K562 (cell line): ENCODE measurements around the gene ACADVL. TPM values are rescaled to one million over a fixed set of nuclear protein-coding genes. Genes with fewer than 3 reads are reported as not detected.
A peak's percentile ranks its signal among the peaks of the same experiment; 100 is the strongest.

Experiments used
- HES1 ChIP-seq: fragments of 450-650 bp; IDR thresholded peaks from 2 replicates; pipeline ENCODE4 v1.6.1; 2016; ENCODE audit warnings: low read depth, mild to moderate bottlenecking, moderate library complexity
- HOXB6 ChIP-seq: fragments of 250-450 bp; sonication (Bioruptor Pico); IDR thresholded peaks from 2 replicates; pipeline ENCODE4 v1.5.1; 2022; ENCODE audit warnings: mild to moderate bottlenecking, borderline replicate concordance
- MTA2 ChIP-seq: fragments of 450-650 bp; IDR thresholded peaks from 2 replicates; pipeline ENCODE4 v1.6.1; 2016; ENCODE audit warnings: low read depth
- NKRF ChIP-seq: fragments of 450-650 bp; IDR thresholded peaks from 2 replicates; pipeline ENCODE4 v1.6.1; 2016; ENCODE audit warnings: borderline replicate concordance
- PHB ChIP-seq: fragments of 250-450 bp; sonication (Bioruptor Pico); IDR thresholded peaks from 2 replicates; pipeline ENCODE4 v1.5.0; 2021
- PHB2 ChIP-seq: fragments of 450-650 bp; IDR thresholded peaks from 2 replicates; pipeline ENCODE4 v1.6.1; 2017; ENCODE audit warnings: low read depth
- PKNOX1 ChIP-seq: fragments of 450-650 bp; IDR thresholded peaks from 2 replicates; pipeline ENCODE4 v1.6.1; 2016
- PREB ChIP-seq: sonication (generic); formaldehyde crosslinking; IDR thresholded peaks from 2 replicates; pipeline ENCODE4 v1.8.1; 2023; ENCODE audit warnings: mild to moderate bottlenecking, missing genetic modification reagents
- RBM34 ChIP-seq: fragments of 200-400 bp; formaldehyde crosslinking; IDR thresholded peaks from 2 replicates; pipeline ENCODE4 v1.6.1; 2018; ENCODE audit warnings: low read length, borderline replicate concordance; ENCODE audit not compliant: insufficient read depth
- THRA ChIP-seq: fragments of 450-650 bp; IDR thresholded peaks from 2 replicates; pipeline ENCODE4 v1.6.1; 2017; ENCODE audit warnings: mild to moderate bottlenecking, moderate library complexity
- U2AF1 ChIP-seq: fragments of 200-400 bp; formaldehyde crosslinking; optimal IDR thresholded peaks from 2 replicates; pipeline ENCODE3; 2017; ENCODE audit warnings: mild to moderate bottlenecking, low read depth, low read length, moderate library complexity
- ZBTB12 ChIP-seq: fragments of 250-450 bp; sonication (Bioruptor Pico); IDR thresholded peaks from 2 replicates; pipeline ENCODE4 v1.4.0; 2020
- ZBTB2 ChIP-seq: fragments of 450-650 bp; IDR thresholded peaks from 2 replicates; pipeline ENCODE4 v1.6.1; 2016; ENCODE audit warnings: antibody characterized with exemption
- ZBTB7A ChIP-seq: IDR thresholded peaks from 2 replicates; pipeline ENCODE4 v1.6.1; 2011; ENCODE audit warnings: low read depth, mild to moderate bottlenecking, low read length, moderate library complexity, borderline replicate concordance; ENCODE audit not compliant: control insufficient read depth
- ZBTB9 ChIP-seq: fragments of 450-650 bp; formaldehyde crosslinking; IDR thresholded peaks from 2 replicates; pipeline ENCODE4 v1.4.0; 2020; ENCODE audit warnings: mild to moderate bottlenecking, moderate library complexity
- ZNF133 ChIP-seq: fragments of 250-450 bp; sonication (Bioruptor Pico); IDR thresholded peaks from 2 replicates; pipeline ENCODE4 v1.4.0; 2020; ENCODE audit warnings: mild to moderate bottlenecking
- ZNF354B ChIP-seq: fragments of 250-450 bp; sonication (Bioruptor Pico); IDR thresholded peaks from 2 replicates; pipeline ENCODE4 v1.4.0; 2020
- polyA plus RNA-seq, 8 experiments: library from polyadenylated mRNA; depleted of rRNA in 4 of 8; stranded (reverse) in 5 of 8; unstranded in 3 of 8; fragments of >200 nt; fragmentation: Nextera tagmentation in 2 of 8; fragmentation: Illumina TruSeq in 1 of 8; extraction: Ambion mirVana in 2 of 8; extraction: Trizol in 1 of 8; gene quantifications; 2 replicates each; pipeline versions ENCODE4 v1.2.1 to v1.2.3, GENCODE V29; 2011 to 2014; ENCODE audit warnings: inconsistent platforms in 1 of 8, missing spikeins in 1 of 8
- total RNA-seq, 7 experiments: library from RNA; depleted of rRNA in 6 of 7; stranded (reverse); fragments of >200 nt in 6 of 7; fragmentation: Illumina TruSeq in 2 of 7; extraction: Trizol in 2 of 7; gene quantifications; 2 replicates each; pipeline versions ENCODE4 v1.2.1 to v1.2.3, GENCODE V29; 2011 to 2021; ENCODE audit warnings: low replicate concordance in 1 of 7

ACADVL gene
- total and polyA plus RNA-seq, 9 of the 15 experiments (the other 6 are each of a cell fraction or from before 2014, with no cell fraction given) = 25.5 to 449 (median 214) TPM

- TF ChIP-seq NKRF = no peak
- 0 out of 2 replicates have a peak, but pooled peaks have one; percentile 19 for TF ChIP-seq ZNF133 (CRISPR knock-in tag)
- TF ChIP-seq ZNF354B (CRISPR knock-in tag) = no peak
- TF ChIP-seq PHB2 = no peak
- no peak for TF ChIP-seq ZBTB9 (CRISPR knock-in tag)
- no peak for TF ChIP-seq PKNOX1
- no peak for TF ChIP-seq ZBTB12 (CRISPR knock-in tag)
- TF ChIP-seq HES1 = no peak
- TF ChIP-seq ZBTB7A = peak; percentile 81; the same call in 1 of the 2 replicates
- TF ChIP-seq U2AF1 = peak; percentile 25
- no peak for TF ChIP-seq MTA2
- TF ChIP-seq HOXB6 (CRISPR knock-in tag) = no peak
- no peak for TF ChIP-seq RBM34
- no peak for TF ChIP-seq THRA
- TF ChIP-seq ZBTB2 = no peak
- no peak for TF ChIP-seq PHB (CRISPR knock-in tag)
- no peak for TF ChIP-seq PREB
Measured at GRCh38 chr17:7219812-7220592, at the start of gene ACADVL, which contains the start of gene DLG4 (continued).
